GM12874 (cell line): ENCODE data around the gene RGL1.

Experiments
- TF ChIP-seq, protein P1 (sequence below): IDR thresholded peaks from 2 replicates; pipeline ENCODE4 v1.5.1; 2011; ENCODE audit warnings: low read depth, mild to moderate bottlenecking, control low read depth, low read length, moderate library complexity; ENCODE audit not compliant: insufficient read depth

RGL1 gene

DNA sequence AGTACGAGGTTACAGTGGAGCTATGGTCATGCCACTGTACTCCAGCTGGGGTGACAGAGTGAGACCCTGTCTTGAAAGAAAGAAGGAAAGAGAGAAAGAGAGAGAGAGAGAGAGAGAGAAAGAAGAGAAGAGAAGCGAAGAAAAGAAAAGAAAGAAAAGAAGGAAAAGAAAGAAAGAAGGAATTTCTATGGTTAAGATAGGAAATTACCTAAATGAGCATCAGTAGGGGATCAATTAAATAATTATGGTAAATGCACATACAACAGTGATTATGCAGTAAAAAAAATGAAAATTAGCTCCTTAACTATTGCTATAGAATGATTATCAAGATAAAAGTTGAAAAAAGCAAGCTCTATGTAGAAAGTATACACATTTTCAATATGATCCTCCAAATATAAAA lies 172.8 kb downstream of the RGL1 start:
- TF ChIP-seq, protein P1, sequence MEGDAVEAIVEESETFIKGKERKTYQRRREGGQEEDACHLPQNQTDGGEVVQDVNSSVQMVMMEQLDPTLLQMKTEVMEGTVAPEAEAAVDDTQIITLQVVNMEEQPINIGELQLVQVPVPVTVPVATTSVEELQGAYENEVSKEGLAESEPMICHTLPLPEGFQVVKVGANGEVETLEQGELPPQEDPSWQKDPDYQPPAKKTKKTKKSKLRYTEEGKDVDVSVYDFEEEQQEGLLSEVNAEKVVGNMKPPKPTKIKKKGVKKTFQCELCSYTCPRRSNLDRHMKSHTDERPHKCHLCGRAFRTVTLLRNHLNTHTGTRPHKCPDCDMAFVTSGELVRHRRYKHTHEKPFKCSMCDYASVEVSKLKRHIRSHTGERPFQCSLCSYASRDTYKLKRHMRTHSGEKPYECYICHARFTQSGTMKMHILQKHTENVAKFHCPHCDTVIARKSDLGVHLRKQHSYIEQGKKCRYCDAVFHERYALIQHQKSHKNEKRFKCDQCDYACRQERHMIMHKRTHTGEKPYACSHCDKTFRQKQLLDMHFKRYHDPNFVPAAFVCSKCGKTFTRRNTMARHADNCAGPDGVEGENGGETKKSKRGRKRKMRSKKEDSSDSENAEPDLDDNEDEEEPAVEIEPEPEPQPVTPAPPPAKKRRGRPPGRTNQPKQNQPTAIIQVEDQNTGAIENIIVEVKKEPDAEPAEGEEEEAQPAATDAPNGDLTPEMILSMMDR: no peak
